OCI-LY3 (cell line): ENCODE measurements around the gene STIMATE.

Source experiments
- H2AFZ ChIP-seq: fragments of 200-600, 300-600 bp; shearing (Covaris generic); 2 replicates; pipeline ENCODE4 v1.6.0; 2014; ENCODE audit warnings: antibody characterized with exemption, low read depth, low read length
- H3K27ac ChIP-seq: fragments of 200-600, 300-600 bp; sonication (generic); 2 replicates; pipeline ENCODE4 v1.5.1; 2014; ENCODE audit warnings: mild to moderate bottlenecking, low read length, moderate library complexity, mixed read lengths
- H3K27me3 ChIP-seq: fragments of 200-600, 300-600 bp; sonication (generic); 2 replicates; pipeline ENCODE4 v1.6.1; 2014; ENCODE audit warnings: low read depth, low read length, mixed read lengths
- H3K36me3 ChIP-seq: fragments of 200-600, 300-600 bp; sonication (generic); replicated peaks from 2 replicates; pipeline ENCODE3; 2014; ENCODE audit warnings: low read depth, low read length, mixed read lengths
- H3K4me1 ChIP-seq: fragments of 300-600, 200-600 bp; sonication (generic); 2 replicates; pipeline ENCODE4 v1.6.1; 2014; ENCODE audit warnings: low read length, mixed read lengths
- H3K4me2 ChIP-seq: fragments of 200-600, 300-600 bp; sonication (generic); 2 replicates; pipeline ENCODE4 v1.6.1; 2014; ENCODE audit warnings: low read length, mixed read lengths
- H3K4me3 ChIP-seq: fragments of 300-600, 200-600 bp; sonication (generic); 2 replicates; pipeline ENCODE4 v1.5.1; 2014; ENCODE audit warnings: antibody characterized with exemption, mild to moderate bottlenecking, low read length, moderate library complexity
- H3K79me2 ChIP-seq: fragments of 300-600, 200-600 bp; shearing (Covaris generic); 2 replicates; pipeline ENCODE4 v1.6.1; 2014; ENCODE audit warnings: mild to moderate bottlenecking, low read length, mixed read lengths
- H3K9ac ChIP-seq: fragments of 300-600, 200-600 bp; shearing (Covaris generic); 2 replicates; pipeline ENCODE4 v1.6.0; 2014; ENCODE audit warnings: mild to moderate bottlenecking, low read length, moderate library complexity
- H3K9me3 ChIP-seq: fragments of 200-600, 300-600 bp; shearing (Covaris generic); 2 replicates; pipeline ENCODE4 v1.6.1; 2014; ENCODE audit warnings: low read length, mixed read lengths; ENCODE audit not compliant: insufficient read depth
- H4K20me1 ChIP-seq: fragments of 200-600, 300-600 bp; sonication (generic); 2 replicates; pipeline ENCODE4 v1.6.1; 2016; ENCODE audit warnings: low read length, mixed read lengths; ENCODE audit not compliant: insufficient read depth
- CTCF ChIP-seq: fragments of 200-600, 300-600 bp; sonication (generic); IDR thresholded peaks from 2 replicates; pipeline ENCODE4 v1.5.1; 2014; ENCODE audit warnings: antibody characterized with exemption, low read length, low read depth
- EZH2phosphoT487 ChIP-seq: fragments of 200-600 bp; shearing (Covaris generic); IDR thresholded peaks from 2 replicates; pipeline ENCODE4 v1.6.1; 2018; ENCODE audit warnings: antibody characterized with exemption, mixed run types, low read depth

The STIMATE gene

GRCh38 chr3:52892290-52892624 is 5.1 kb downstream of the STIMATE start:
- TF ChIP-seq CTCF: no peak
- TF ChIP-seq EZH2phosphoT487: no peak
- Histone ChIP-seq H3K79me2 (peaks cover 9% of the 10 kb centered on the region; the same call in 1 of the 2 replicates), H3K9me3 (no peaks in the 10 kb centered on the region), H3K27me3 (no peaks in the 10 kb centered on the region), H3K9ac (no peak overlapping the region), H3K27ac (no peak overlapping the region), H4K20me1 (no peaks in the 10 kb centered on the region), H2AFZ (no peak overlapping the region), H3K4me3 (peak overlapping the region; percentile 66; the same call in 1 of the 2 replicates), H3K4me1 (peaks cover 25% of the 10 kb centered on the region), H3K4me2 (peak overlapping the region; percentile 73), H3K36me3 (no peaks in the 10 kb centered on the region)

- Histone ChIP-seq H3K36me3 (no peaks in the 10 kb centered on the region), H3K4me1 (peaks cover 25% of the 10 kb centered on the region), H4K20me1 (no peaks in the 10 kb centered on the region), H3K27ac (no peak overlapping the region), H2AFZ (no peak overlapping the region), H3K9ac (no peak overlapping the region), H3K9me3 (no peaks in the 10 kb centered on the region), H3K27me3 (no peaks in the 10 kb centered on the region), H3K79me2 (peaks cover 4% of the 10 kb centered on the region; the same call in 1 of the 2 replicates), H3K4me2 (no peak overlapping the region), H3K4me3 (no peak overlapping the region)
- TF ChIP-seq EZH2phosphoT487 (no peak), CTCF (no peak)
These were observed 5.7 kb downstream of the STIMATE start for GRCh38 chr3:52891615-52892081.

- no peak overlapping the region for H3K9ac ChIP-seq
- H3K4me2 ChIP-seq: no peak overlapping the region
- peaks cover 21% of the 10 kb centered on the region for H3K4me1 ChIP-seq
- H4K20me1 ChIP-seq: no peaks in the 10 kb centered on the region
- no peaks in the 10 kb centered on the region for H3K9me3 ChIP-seq
- no peak overlapping the region for H2AFZ ChIP-seq
- no peak overlapping the region for H3K27ac ChIP-seq
- no peak overlapping the region for H3K4me3 ChIP-seq
- H3K79me2 ChIP-seq: no peaks in the 10 kb centered on the region
- H3K36me3 ChIP-seq: no peaks in the 10 kb centered on the region
- H3K27me3 ChIP-seq: no peaks in the 10 kb centered on the region
- no peak for TF ChIP-seq CTCF
- TF ChIP-seq EZH2phosphoT487: no peak
These were observed 6.2 kb downstream of the STIMATE start for GRCh38 chr3:52891164-52891563.

- Histone ChIP-seq H3K9me3 (no peaks in the 10 kb centered on the region), H3K27me3 (no peaks in the 10 kb centered on the region), H2AFZ (no peak overlapping the region), H3K36me3 (peaks cover 1% of the 10 kb centered on the region), H3K79me2 (no peaks in the 10 kb centered on the region), H3K4me2 (no peak overlapping the region), H3K4me3 (no peak overlapping the region), H3K4me1 (peaks cover 18% of the 10 kb centered on the region), H4K20me1 (no peaks in the 10 kb centered on the region), H3K9ac (no peak overlapping the region), H3K27ac (no peak overlapping the region)
- TF ChIP-seq CTCF: no peak
- TF ChIP-seq EZH2phosphoT487: no peak
These were observed 6.6 kb downstream of the STIMATE start for GRCh38 chr3:52890735-52891134.
